ENCODE data around the gene TIMM9. TPM values are rescaled to one million over a fixed set of nuclear protein-coding genes. Genes with fewer than 3 reads are reported as not detected.

The TIMM9 gene
- total and polyA plus RNA-seq, 10 donors: 25.3 to 64.1 (median 46.9) TPM

GRCh38 chr14:58398895-58399294, 28.4 kb downstream of the TIMM9 start:
- Histone ChIP-seq H3K4me3 (no peak overlapping the region), H3K4me1 (peaks cover 0 to 19% (median 13%) of the 10 kb centered on the region in 6 donors), H3K27me3 (replicated peaks in 1 of 7) (no peaks in the 10 kb centered on the region), H3K9me3 (no peaks in the 10 kb centered on the region), H3K36me3 (no peaks in the 10 kb centered on the region), H3K27ac (no peak overlapping the region)
- no peak for DNase-seq
- intact Hi-C loops (cut with DNase I; ENCODE audit: low total_unique reads): no loop called here
- TF ChIP-seq POLR2AphosphoS5 (IDR thresholded peaks at IDR 0.05): no peak
- no peak for TF ChIP-seq CTCF (IDR thresholded peaks at IDR 0.05 in 8 of 11, conservative IDR thresholded peaks at IDR 0.05 in 3 of 11)
- TF ChIP-seq POLR2A (IDR thresholded peaks at IDR 0.05): no peak
- 88 to 97% (median 91%) methylated on average over 3 of the region's 3 CpGs for WGBS, 5 donors

GRCh38 chr14:58398495-58398894, 28.8 kb downstream of the TIMM9 start:
- no peaks in the 10 kb centered on the region for H3K36me3 ChIP-seq

GRCh38 chr14:58397156-58397555, 30.2 kb downstream of the TIMM9 start:
- no peaks in the 10 kb centered on the region for H3K36me3 ChIP-seq
- H3K27me3 ChIP-seq (replicated peaks in 1 of 7): no peaks in the 10 kb centered on the region
- no peaks in the 10 kb centered on the region for H3K9me3 ChIP-seq
- DNase-seq: no peak
- WGBS, 5 donors: 96 to 97% (median 96%) methylated on average over 6 of the region's 6 CpGs
- no peak overlapping the region for H3K4me3 ChIP-seq
- TF ChIP-seq POLR2A (IDR thresholded peaks at IDR 0.05) (no peak), CTCF (IDR thresholded peaks at IDR 0.05 in 8 of 11, conservative IDR thresholded peaks at IDR 0.05 in 3 of 11) (no peak), POLR2AphosphoS5 (IDR thresholded peaks at IDR 0.05) (no peak)
- intact Hi-C loops (cut with DNase I; ENCODE audit: low total_unique reads): no loop called here
- no peak overlapping the region for H3K27ac ChIP-seq
- H3K4me1 ChIP-seq: peaks cover 0 to 19% (median 13%) of the 10 kb centered on the region in 6 donors

More at GRCh38 chr14:58398495-58398894, 28.8 kb downstream of the TIMM9 start:
- no peak for DNase-seq
- Histone ChIP-seq H3K27ac (no peak overlapping the region), H3K4me3 (no peak overlapping the region), H3K27me3 (replicated peaks in 1 of 7) (no peaks in the 10 kb centered on the region), H3K9me3 (no peaks in the 10 kb centered on the region), H3K4me1 (peaks cover 0 to 19% (median 13%) of the 10 kb centered on the region in 6 donors)
- TF ChIP-seq CTCF (IDR thresholded peaks at IDR 0.05 in 8 of 11, conservative IDR thresholded peaks at IDR 0.05 in 3 of 11) (no peak), POLR2AphosphoS5 (IDR thresholded peaks at IDR 0.05) (no peak), POLR2A (IDR thresholded peaks at IDR 0.05) (no peak)
- intact Hi-C loops (cut with DNase I; ENCODE audit: low total_unique reads): no loop called here

- intact Hi-C loops (cut with DNase I; ENCODE audit: low total_unique reads): no loop called here
- Histone ChIP-seq H3K4me3 (peak within 1 kb of the TSS; percentile 44 to 81 (median 58)), H3K36me3 (no peaks in the 10 kb centered on the region), H3K27me3 (replicated peaks in 1 of 7) (no peaks in the 10 kb centered on the region), H3K4me1 (peaks cover 0 to 19% (median 13%) of the 10 kb centered on the region in 6 donors), H3K9me3 (no peaks in the 10 kb centered on the region), H3K27ac (peak within 1 kb of the TSS; percentile 74 to 90 (median 82))
- TF ChIP-seq POLR2A (IDR thresholded peaks at IDR 0.05) (no peak), POLR2AphosphoS5 (IDR thresholded peaks at IDR 0.05) (peak in 2 of 3 donors; percentile 66 to 76), CTCF (IDR thresholded peaks at IDR 0.05 in 8 of 11, conservative IDR thresholded peaks at IDR 0.05 in 3 of 11) (peak in 9 of 11 experiments; percentile 4 to 99 (median 95))
- WGBS, 5 donors: 7 to 26% (median 9%) methylated on average over 23 to 86 of the region's 86 CpGs
- DNase-seq: peak; percentile 95
Observed at GRCh38 chr14:58395812-58396788, 31.2 kb downstream of the TIMM9 start, which contains the start of gene TOMM20L. Gene TOMM20L (plus strand): TSS chr14:58395930. CDS start chr14:58395958, 28 bp downstream.

All from spleen (tissue), 11 donors.